Prostate gland (tissue), 2 donors: ENCODE data around the gene MS4A4A.

ENCODE experiments used
- POLR2A ChIP-seq: fragments of 450-650 bp; IDR thresholded peaks from one replicate; pipeline ENCODE4 v1.6.1; 2016; ENCODE audit warnings: antibody characterized with exemption, mild to moderate bottlenecking
- POLR2AphosphoS5 ChIP-seq: sonication (generic); formaldehyde crosslinking; IDR thresholded peaks from one replicate; pipeline ENCODE4 v1.6.1; 2017; ENCODE audit warnings: antibody characterized with exemption
- TF ChIP-seq, protein P1 (sequence below), 4 experiments: fragments of 200-600 bp in 2 of 4; fragments of 450-650 bp in 2 of 4; sonication (generic) in 2 of 4; IDR thresholded peaks; 1 replicate in 3 of 4; 2 replicates in 1 of 4; pipeline ENCODE4 v1.5.1; 2016 to 2019; ENCODE audit warnings: antibody characterized with exemption in 4 of 4, mild to moderate bottlenecking in 2 of 4, moderate library complexity in 2 of 4

DNA sequence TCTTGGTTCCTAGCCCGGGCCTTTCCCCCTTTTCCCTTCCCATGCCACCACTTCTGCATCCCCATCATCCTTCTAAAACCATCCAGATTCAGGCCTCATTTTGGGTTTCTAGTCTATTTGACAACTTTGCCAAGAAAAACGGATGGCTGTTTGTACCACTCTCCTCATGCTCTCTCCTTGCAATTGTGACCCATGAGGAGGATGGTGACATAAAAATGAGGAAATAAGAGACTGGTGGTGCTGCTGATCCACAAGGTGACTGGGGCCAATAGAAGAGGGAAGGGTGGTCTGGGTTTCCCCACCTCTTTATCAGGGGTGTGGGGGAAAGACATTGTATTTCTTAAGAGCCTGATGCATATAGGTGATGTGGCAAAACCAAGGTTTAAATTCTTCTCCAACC is 1.0 kb downstream of the MS4A4A start:
- TF ChIP-seq, protein P1, sequence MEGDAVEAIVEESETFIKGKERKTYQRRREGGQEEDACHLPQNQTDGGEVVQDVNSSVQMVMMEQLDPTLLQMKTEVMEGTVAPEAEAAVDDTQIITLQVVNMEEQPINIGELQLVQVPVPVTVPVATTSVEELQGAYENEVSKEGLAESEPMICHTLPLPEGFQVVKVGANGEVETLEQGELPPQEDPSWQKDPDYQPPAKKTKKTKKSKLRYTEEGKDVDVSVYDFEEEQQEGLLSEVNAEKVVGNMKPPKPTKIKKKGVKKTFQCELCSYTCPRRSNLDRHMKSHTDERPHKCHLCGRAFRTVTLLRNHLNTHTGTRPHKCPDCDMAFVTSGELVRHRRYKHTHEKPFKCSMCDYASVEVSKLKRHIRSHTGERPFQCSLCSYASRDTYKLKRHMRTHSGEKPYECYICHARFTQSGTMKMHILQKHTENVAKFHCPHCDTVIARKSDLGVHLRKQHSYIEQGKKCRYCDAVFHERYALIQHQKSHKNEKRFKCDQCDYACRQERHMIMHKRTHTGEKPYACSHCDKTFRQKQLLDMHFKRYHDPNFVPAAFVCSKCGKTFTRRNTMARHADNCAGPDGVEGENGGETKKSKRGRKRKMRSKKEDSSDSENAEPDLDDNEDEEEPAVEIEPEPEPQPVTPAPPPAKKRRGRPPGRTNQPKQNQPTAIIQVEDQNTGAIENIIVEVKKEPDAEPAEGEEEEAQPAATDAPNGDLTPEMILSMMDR (IDR thresholded peaks at IDR 0.05): no peak
- no peak for TF ChIP-seq POLR2AphosphoS5
- TF ChIP-seq POLR2A: no peak
